NOMO-1 treated with DMSO at 0.1 percent for 48 hours (cell line): ENCODE measurements around the gene ACTN4.

ENCODE experiments used
- DNase-seq: peaks from one replicate; lab custom pipeline; 2025; ENCODE audit not compliant: unreplicated experiment; lab: John Stamatoyannopoulos, UW

ACTN4 gene

DNA sequence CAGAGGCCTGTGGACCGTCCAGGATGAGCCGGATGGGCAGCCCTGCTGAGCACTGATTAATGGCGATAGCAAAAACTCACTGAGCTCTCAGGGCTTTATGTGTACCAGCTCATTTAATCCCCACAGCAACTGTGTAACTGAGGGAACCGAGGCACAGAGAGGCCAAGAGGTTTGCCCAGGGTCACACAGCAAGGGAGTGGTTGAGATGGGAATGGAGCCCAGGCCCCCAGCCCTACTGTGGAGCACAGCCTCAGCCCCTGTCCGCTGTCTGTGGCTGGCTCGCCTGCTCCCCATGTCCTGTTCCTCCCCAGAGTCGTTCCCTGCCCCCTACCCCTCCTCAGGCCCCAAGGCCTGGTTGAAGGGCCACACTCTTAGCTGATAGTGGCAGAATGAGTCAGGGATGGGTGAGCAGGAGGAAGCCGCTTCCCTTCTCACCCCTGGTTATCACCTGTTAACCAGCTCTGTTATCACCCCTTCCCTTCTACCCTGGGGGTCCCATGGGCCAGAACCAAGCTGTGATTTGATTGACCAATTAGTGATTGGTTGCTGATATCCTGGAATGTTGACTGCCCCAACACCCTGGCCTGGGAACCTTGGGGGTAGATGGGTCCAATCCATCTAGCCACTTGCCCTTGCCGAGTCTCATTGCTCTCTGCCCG is 75.6 kb downstream of the ACTN4 start:
- no peak for DNase-seq

DNA sequence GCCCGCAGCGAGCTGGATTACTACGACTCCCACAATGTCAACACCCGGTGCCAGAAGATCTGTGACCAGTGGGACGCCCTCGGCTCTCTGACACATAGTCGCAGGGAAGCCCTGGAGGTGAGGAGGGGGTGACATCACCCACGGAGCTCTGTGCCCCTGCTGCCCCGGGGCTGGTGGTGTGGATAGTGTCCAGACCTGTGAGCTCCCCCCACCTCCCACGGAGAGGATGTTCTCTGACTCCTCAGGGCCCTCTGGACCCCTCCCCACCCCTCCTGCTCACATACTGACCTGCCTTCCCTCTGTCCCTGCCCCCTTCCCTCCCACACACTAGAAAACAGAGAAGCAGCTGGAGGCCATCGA is 76.1 kb downstream of the ACTN4 start:
- DNase-seq: no peak

DNA sequence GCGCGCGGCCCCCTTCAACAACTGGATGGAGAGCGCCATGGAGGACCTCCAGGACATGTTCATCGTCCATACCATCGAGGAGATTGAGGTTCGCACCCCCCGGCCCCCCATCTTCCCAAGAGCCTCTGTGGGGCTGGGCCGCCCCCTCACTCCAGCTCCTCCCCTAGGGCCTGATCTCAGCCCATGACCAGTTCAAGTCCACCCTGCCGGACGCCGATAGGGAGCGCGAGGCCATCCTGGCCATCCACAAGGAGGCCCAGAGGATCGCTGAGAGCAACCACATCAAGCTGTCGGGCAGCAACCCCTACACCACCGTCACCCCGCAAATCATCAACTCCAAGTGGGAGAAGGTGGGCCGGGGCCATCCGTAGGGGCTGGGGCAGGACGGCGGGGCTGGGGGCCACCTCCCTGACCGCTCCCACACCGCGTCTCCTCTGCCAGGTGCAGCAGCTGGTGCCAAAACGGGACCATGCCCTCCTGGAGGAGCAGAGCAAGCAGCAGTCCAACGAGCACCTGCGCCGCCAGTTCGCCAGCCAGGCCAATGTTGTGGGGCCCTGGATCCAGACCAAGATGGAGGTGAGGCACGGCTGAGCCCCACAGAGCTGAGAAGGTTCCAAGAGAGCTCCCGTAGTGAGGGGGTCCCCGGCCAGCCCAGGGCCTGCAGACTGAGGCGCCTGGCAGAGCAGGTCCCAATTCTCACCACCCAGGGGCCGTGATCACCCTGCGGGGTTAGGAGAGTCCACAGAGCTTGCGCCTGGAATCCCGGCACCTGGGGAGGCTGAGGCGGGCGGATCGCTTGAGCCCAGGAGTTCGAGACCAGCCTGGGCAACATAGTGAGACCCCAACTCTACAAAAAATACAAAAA is 76.8 kb downstream of the ACTN4 start:
- no peak for DNase-seq

DNA sequence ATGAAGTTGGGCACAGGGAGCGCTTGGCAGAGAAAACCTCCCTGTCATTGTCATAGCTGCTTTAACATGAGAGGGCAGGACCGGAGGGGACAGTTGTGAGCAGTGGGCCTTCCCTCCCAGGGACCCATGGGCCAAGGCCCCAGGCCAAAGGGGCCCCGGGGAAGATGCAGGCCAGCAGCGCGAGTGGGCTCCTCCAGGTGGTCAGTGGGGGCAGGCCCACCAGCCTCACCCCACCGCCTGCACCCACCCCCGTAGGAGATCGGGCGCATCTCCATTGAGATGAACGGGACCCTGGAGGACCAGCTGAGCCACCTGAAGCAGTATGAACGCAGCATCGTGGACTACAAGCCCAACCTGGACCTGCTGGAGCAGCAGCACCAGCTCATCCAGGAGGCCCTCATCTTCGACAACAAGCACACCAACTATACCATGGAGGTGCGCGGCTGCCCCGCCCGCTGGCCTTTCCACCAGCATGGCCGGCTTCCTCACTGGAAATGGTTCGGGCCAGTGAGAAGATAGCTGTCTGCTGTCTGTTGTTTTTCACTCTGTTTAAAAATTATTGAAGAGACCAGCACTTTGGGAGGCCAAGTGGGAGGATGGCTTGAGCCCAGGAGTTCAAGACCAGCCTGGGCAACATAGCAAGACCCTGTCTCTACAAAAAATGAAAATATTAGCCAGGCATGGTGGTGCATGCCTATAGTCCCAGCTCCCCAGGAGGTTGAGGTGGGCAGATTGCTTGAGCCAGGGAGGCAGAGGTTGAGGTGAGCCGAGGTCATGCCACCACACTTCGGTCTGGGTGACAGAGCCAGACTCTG is 78.2 kb downstream of the ACTN4 start:
- no peak for DNase-seq

DNA sequence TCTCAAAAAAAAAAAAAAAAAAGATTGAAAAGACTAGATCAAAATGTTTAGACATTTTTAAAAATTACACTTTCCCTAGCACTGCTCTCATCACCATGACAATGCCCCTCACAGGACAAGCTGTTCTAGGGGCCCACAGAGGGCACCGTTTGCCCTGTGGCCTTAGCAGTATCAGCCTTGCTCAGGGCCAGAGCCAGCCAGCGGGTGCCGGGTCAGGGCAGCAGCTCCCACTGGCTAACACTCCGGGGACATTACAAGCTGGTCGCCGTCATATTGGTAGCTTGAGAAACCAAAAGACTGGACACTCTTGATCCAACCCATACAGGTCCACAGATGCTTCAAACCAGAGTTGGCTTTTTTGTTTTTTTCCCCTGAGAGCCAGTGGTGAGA is 78.8 kb downstream of the ACTN4 start:
- DNase-seq: no peak

DNA sequence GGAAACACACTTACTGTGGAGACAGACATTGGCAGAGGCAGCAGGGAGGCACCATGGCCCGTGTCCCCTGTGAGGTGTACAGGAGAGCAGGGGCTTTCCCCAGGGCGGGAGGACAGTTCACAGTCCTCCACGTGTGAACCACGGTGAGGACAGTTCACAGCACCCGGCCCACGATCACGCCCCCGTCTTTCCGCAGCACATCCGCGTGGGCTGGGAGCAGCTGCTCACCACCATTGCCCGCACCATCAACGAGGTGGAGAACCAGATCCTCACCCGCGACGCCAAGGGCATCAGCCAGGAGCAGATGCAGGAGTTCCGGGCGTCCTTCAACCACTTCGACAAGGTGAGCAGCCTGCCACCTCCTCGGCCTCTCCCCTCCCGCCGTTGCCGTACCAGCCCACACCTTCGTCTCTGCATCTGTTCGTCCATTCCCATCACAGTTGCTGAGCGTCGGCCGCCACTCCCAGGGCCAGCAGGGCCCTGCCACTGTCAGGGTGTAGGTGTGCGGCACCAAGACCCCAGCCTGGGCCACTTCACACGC is 79.4 kb downstream of the ACTN4 start:
- DNase-seq: no peak

DNA sequence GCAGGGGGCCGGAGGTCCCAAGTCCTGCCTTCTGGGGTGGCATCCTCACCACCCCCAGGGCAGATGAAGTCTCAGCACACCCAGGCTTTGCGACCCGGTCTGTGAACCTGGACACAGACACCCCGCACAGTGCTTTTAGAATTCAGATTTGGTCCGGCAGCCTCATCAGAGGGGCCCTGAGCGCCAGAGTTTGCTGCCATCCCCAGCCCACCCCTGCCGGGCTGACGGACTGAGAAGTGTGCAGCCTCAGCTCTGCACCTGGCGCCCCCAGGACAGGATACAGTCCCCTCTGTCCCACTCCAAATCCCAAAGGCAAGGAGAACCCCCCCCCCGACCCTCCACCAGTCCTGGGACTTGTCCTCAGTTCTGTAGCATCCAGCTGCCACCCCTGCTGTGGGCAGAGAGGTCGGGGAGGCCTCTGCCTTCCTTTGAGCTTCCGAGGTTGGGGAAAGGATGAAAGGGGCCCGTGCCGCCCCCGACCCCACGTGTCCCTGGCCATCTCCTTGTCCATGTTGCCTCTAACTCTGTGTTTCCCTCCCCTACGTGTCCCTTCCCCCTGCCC is 79.9 kb downstream of the ACTN4 start:
- DNase-seq: no peak

DNA sequence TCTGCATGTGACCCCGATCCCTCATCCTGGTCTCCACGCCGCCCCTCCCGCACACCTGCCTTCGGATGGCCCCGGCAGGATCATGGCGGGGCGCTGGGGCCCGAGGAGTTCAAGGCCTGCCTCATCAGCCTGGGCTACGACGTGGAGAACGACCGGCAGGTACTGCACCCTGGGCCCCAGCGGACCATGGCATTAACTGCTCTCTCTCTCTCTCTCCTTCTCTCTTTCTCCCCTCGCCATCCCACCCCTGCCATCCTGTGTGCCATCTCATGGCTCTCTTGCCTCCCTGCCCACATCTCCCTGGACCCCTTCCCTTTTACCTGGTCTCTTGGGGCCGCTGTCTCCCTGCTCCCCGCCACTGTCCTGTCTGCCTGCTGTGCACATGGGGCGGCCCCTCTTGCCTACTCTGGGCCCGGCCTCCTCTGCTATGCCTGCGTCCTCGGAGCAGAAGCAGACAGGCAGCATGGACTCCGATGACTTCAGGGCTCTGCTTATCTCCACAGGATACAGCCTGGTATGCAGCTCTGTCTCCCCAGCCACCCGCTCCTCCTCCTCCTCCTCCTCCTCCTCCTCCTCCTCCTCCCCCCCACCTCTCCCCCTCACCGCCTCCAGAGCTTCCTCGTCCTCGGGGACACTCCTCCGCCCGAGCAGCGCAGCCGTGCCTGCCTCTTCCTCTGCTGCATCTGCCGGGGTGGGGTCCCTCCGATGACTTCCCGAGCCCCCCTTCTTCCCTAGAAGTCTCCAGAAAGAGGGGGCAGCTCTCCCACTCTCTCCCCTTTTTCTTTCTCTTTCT is 80.6 kb downstream of the ACTN4 start:
- DNase-seq: no peak

DNA sequence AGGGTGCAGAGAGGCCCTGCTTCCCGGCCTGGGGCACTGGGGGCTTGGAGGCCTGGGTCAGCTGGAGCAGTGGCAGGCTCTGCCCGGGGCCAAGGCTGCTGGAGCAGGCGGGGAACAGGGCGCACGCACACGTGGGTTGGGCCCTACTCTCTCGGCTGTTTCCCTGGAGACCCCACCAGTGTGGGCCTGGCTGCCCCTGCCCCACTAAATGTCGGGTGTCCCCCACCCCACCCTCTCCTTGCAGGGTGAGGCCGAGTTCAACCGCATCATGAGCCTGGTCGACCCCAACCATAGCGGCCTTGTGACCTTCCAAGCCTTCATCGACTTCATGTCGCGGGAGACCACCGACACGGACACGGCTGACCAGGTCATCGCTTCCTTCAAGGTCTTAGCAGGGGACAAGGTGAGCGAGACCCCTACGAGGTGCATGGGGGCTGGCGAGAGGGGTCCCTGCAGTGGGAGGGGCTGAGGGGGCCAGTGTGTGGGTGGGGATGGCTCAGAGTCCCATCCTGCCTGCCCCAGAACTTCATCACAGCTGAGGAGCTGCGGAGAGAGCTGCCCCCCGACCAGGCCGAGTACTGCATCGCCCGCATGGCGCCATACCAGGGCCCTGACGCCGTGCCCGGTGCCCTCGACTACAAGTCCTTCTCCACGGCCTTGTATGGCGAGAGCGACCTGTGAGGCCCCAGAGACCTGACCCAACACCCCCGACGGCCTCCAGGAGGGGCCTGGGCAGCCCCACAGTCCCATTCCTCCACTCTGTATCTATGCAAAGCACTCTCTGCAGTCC is 81.5 kb downstream of the ACTN4 start:
- no peak for DNase-seq

DNA sequence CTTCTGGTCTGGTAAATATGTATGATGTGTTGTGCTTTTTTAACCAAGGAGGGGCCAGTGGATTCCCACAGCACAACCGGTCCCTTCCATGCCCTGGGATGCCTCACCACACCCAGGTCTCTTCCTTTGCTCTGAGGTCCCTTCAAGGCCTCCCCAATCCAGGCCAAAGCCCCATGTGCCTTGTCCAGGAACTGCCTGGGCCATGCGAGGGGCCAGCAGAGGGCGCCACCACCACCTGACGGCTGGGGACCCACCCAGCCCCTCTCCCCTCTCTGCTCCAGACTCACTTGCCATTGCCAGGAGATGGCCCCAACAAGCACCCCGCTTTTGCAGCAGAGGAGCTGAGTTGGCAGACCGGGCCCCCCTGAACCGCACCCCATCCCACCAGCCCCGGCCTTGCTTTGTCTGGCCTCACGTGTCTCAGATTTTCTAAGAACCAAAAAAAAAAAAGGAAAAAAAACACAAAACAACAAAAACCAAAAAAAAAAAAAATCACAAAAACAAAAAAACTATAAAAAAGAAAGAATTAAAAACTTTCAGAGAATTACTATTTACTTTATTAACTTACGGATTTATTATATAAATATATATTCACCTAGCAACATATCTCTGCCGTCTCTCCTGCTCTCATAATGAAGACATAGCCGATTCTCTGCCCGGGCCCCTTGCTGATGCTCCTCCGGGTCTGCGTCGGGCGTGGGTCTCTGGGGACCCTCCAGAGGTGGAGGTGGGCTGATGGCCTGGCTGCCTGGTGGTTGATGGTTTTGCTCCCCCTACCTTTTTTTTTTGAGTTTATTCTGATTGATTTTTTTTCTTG is 82.4 kb downstream of the ACTN4 start:
- peak; percentile 22 for DNase-seq

DNA sequence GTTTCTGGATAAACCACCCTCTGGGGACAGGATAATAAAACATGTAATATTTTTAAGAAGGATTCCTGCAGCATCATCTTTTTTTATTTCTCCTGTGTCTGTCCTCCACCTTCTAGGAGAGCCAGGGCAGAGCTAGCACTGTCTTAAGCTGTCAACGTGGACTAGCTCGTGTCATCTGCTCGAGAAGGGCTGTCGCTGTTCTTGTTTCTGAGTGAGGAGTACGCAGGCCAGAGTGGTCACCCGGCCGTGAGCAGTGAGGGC is 83.0 kb downstream of the ACTN4 start:
- DNase-seq: no peak

DNA sequence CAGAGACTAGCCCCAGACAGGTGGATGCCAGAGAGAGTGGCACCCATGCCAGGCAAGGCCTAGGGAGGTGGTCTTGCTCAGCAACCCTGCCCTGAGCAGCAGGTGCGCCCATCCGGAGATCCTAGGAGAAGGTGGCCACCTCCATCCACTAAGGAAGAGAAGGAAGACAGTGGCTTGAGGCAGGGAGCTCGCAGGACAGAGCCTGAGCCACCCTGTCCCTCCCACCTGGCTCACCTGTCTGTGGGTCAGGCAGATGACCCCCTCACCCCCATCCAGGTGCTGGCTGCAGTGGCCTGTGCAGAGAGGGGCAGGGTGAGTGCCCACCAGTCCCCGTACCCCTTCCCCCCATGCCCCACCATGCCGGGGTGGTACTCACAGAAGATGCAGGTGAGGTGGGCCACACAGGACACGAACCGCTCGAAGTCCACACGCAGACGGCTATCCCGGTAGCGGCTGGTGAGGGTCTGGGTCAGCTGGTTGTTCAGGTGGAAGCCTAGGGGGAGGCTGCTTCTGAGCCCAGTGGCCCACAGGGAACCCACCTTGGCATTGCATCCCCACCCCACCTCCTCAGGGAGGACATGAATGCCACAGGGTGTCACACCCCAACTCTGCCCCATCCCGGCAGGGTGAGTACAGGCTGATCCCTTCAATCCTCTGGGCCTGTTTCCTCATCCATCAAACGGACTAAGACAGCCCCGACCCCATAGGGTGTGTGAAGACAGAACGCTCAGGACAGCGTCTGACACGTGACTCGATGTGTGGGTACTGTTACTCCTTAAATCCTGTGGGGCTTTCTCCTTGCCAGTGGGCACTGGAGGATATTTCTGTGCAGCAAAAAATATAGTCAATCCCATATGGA is 83.5 kb downstream of the ACTN4 start:
- no peak for DNase-seq

DNA sequence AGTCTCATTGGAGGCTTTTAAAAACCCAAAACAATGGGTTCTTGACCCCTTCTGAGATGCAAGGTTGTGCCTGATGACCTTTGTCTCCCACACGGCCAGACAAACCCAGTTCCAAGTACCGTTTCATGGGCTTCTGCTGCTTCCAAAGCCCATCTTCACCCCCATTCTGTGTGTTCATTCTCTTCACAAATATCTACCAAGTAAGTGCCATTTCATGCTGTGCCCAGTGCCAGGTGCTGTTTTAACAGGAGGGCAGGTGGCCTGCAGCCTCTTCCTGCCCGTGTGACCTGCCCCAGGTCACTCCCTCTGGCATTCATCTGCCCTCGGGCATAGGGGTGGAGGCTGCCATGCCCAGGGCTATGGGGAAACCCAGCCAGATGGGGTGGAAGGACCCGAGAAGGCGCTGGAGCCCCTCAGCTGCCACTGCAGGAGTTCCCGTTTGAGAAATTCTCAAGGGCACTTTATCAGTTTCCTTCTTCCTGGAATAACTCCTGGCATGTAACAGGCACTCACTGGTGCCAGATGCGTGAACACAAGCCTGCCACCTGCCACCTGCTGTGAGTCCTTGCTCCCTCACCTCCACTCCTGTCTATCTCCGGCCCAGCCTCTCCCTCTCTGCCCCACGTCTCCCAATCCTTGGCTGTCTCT is 84.3 kb downstream of the ACTN4 start:
- DNase-seq: no peak

DNA sequence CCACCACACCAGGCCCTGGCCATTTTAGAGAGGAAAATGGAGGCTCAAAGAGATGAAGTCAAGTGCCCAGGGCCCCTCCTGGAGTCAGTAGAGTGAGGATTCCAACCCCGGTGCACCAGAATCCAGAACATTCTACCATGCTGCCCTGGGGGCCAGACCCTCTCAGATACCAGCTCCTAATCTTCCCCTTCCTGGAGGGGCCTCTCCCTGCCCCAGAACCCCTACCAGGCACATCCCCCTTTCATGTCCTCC is 85.7 kb downstream of the ACTN4 start:
- no peak for DNase-seq

DNA sequence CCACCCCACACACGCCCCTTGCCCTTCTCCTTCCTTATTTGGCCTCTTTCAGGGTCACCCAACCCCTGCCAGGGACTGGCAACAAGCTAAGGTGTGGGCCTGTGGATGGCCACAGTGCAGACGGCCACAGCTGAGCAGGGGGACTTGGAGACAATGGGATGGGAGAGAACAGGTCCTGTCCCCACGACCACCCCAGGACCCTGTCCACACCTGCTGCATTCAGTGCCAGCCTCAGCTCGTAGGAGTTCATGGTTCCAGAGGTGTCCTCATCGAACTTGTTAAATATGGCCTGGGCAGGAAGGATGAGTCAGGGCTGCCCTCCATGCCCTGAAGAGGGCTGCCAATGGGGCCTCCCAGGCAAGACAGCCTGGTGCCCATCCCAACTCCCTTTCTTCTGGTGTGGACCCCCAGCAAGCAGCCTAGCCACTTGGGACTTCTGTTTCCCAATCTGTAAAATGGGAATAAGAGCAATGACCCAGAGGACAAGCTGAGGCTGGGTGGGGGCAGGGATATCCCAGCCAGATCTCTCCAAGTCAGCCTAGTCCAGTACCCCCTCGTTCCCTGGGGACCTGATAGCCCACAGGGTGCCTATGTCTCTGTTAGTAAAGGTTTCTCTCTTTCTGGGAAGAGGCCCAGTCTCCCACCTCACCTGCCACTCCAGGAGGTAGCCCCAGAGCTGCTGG is 86.2 kb downstream of the ACTN4 start:
- DNase-seq: peak; percentile 11

DNA sequence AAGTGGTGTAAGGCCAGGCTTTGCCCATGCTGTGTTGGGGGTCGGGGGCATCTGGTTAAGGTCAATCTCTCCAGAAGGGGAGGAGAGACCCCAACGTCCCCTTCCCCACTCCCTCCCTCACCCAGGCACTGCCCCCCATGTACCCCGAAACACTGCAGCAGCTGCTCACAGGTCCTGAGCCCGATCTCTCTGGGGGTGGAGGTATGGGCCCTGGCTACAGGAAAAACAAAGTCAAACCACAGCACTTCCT is 86.7 kb downstream of the ACTN4 start:
- no peak for DNase-seq

DNA sequence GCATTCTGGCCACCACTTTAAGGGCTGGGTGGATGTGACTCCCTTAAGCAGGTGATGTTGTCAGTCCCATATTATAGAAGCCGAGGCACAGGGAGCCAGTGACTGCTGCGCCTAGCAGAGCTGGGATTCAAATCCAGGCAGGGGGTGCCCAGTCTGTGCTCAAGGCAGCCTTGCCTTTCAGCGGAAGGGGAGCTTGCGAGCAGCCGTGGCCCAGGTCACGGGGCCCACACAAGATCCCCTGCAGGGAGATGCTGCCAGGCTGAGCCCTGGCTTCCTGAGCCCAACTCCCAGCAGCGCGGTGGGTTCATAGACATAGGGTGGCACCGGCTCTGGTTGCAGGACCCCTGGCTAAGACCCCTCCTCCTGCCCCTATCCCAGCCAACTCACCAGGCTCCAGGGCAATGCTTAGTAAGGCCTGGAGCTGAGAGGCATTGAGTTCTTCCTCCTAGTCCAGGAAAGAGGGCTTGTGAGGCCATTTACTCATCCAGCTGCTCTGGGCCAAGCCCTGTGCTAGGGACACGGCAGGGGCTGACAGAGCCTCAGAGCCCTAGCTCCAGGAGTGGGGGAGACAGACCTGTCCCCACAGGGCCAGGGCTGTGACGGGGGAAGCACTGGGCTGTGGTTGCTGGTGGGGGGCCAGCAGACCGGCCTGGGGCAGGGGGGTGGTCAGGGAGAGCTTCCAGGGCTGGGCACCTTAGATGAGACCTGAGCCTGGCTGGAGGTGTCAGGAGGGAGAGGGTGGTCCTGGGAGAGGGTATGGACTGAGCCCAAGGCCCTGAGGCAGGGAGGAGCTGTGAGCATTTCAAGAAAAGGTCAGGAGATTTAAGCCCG is 87.2 kb downstream of the ACTN4 start:
- DNase-seq: peak; percentile 30
